ENCODE measurements around the gene IL1RAP.
"Not testable (repeated sequence)": the region's sequence is repeated elsewhere in the genome, so short reads cannot be mapped to it uniquely, and the experiment has no call there.

IL1RAP gene

DNA sequence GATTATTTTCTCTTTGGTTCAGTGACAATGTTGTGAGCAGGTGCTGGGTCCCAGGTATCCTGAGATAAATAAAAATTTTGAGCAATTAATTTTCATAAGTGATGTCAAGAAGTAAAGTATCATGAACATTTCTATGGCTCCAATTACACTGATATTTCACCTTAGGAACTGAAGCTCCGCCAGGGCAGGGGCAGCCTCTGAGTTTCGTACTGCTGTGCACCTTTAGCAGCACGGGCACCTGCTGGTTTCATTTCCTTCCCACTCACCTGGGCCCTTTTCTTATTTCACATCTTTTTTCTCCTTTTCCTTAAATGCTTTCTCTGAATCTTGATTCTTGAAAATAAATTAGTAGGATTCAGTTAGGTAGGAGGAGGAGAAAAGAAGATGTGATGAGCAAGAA lies 1.2 kb upstream of the IL1RAP start:
- DNase-seq = no peak

GRCh38 chr3:190514413-190515153 lies 698 bp downstream of the IL1RAP start:
- peak; percentile 16 for DNase-seq

GRCh38 chr3:190516416-190516815 lies 2.5 kb downstream of the IL1RAP start:
- no peak for DNase-seq

DNA sequence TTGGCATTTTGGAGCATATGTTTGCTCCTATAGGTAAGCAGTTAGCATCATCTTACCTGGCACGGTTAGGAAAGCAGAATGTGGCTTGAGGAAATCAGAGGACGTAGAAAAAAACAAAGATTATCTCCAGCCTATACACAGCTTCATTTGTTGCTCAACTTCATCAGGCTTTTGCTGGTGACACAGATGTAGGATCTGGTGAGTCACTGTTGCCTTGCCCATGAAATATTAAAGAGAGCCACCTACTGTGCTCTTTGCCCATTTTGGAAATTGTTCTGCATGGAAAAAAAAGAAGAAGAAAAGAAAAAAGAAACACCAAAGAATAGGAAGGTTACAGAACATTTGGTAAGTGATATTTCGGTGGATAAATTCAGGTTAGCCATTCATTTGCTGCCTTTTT lies 3.8 kb downstream of the IL1RAP start:
- no peak for DNase-seq

DNA sequence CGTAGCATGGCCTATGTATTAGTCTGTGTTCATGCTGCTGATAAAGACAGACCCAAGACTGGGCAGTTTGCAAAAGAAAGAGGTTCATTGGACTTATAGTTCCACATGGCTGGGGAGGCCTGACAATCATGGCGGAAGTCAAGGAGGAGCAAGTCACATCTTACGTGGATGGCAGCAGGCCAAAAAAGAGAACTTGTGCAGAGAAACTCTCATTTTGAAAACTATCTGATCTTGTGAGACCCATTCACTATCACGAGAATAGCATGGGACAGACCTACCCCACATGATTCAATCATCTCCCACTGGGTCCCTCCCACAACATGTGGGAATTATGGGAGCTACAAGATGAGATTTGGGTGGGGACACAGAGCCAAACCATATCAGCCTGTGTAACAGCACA lies 4.6 kb downstream of the IL1RAP start:
- not testable (repeated sequence) for DNase-seq

DNA sequence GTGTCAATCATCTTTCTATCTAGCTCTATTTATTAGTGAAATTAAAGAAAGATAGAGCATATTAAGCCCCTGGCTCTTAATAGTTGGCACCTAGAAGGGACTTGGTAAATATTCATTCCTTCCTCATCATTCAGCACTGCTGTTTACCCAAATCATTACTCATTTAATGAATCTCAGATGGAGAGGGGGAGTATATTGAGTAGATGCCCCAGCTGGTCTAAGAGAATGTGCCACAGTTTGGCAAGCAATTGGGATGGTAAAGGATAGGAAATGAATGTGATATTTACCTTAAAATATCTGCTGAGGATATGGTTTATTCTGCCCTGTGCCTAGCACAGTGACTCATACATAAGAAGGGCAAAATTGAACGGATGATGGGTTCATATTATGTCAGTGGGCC lies 6.0 kb downstream of the IL1RAP start:
- no peak for DNase-seq

GRCh38 chr3:190521998-190522397 lies 8.1 kb downstream of the IL1RAP start:
- no peak for DNase-seq

DNA sequence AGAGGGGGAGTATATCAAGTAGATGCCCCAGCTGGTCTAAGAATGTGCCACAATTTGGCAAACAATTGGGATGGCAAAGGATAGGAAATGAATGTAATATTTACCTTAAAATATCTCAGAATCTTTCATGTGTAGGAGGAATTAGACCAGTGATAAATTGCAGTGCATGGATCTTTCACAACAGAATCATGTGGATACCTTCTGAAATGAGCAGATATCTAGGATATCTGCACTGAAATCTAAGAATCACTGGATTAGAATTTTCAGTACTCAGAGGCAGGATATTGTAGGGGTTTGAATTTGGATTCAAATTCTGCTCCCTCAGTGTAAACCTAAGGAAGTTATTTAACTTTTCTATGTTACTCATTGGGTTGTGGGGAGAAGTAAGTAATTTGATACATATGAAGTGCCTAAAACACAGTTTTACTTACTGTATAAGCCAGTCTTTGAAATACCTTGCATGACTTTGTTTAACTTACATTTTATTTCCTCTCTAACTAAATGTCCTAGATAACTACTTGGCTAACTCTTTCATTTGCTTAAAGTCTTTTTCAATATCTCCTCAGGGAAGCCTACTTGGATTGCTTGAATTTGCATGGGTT lies 8.8 kb downstream of the IL1RAP start:
- no peak for DNase-seq

- DNase-seq = no peak
These were observed 11.1 kb downstream of the IL1RAP start for GRCh38 chr3:190524942-190525341.

DNA sequence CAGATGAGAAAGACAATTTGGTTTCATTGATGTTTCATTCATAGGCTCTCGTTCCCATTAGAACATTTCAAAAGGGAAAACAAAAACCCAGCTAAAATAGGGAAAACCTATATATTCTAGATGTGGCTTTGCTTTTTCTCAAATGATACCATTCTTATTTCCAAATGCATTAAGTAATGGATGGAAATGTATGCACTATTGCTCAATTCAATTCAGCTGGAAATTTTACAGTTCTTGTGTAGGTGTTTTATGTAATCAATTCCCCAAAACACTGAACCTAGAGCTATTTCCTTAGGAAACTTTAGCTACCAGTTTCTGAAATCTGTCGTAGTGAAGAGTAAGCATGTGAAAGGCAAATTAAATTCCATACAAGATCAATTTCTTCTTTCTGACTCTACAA lies 11.7 kb downstream of the IL1RAP start:
- DNase-seq = no peak

DNA sequence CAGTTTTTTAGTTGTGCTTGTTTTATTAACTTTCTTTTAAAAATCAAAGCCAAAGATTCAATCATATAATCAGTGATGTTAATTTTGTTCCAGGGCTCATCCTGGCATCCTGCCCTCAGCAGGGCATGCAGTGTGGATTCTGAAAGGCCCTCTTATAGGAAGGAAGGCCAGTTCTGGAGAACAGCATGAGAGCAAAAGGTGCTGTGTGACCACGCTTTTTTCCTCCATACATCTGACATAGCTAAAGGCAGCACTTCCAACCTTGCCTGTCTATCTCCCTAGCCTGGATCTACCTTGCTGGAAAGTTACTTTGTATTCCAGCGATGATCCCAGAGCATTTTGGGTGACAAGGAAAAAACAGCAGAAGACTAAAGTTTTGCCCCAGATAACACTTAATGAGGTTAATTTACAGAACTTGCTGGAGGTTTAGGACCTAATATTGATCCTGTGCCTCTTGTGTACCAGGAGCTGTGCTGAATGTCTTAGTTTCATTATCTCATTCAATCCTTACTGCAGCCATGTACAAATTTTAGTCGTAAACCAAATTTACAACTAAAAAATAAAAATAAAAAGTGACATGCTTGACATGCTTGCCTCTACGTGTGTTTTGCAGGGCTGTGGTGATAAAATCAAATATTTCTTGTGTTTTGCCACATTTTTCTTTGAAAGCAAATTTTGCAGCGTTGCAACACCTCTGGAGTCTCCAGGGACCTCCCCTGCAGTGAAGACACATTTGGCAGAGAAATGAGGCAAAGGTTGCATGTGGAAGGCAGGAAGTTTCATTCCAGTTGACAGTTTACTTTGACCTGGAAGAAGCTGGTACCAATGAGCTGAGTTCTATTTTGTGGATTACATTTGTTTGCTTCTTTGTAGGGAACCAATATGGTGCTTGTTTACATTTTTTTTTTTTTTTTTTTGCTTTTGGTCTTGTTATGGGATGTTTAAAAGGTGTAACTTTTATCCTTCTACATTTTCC lies 13.2 kb downstream of the IL1RAP start:
- DNase-seq = no peak

- DNase-seq = no peak
These were observed 14.8 kb downstream of the IL1RAP start for GRCh38 chr3:190528706-190529105.

DNA sequence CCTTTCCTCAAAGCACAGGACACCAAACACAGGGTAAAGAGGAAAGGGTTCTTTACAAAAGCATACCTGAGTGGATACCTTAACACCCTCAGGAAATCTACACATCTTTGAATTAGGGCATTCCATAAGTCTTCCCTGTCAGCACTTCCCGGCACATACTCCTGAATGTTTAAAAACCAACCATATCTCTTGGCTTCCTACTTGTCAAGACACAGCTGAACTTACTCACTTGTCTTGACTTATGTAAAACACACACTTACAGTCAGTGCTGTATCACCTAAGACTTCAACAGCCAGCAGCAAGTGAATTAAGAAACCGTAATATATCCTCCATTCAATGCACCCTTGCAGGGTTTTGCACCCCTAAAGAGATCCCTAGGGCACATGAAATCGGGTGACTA lies 17.5 kb downstream of the IL1RAP start:
- DNase-seq = no peak

GRCh38 chr3:190532731-190533203 lies 18.9 kb downstream of the IL1RAP start:
- no peak for DNase-seq

- DNase-seq = no peak
These were observed 19.8 kb downstream of the IL1RAP start for GRCh38 chr3:190533511-190534281.

GRCh38 chr3:190534386-190534785 lies 20.5 kb downstream of the IL1RAP start:
- no peak for DNase-seq

GRCh38 chr3:190534986-190535385 lies 21.1 kb downstream of the IL1RAP start:
- DNase-seq = no peak

- DNase-seq = no peak
These were observed 23.3 kb downstream of the IL1RAP start for GRCh38 chr3:190537146-190537545.

GRCh38 chr3:190538288-190538687 lies 24.4 kb downstream of the IL1RAP start:
- DNase-seq = no peak

- DNase-seq = no peak
These were observed 25.6 kb downstream of the IL1RAP start for GRCh38 chr3:190539526-190539925.

DNA sequence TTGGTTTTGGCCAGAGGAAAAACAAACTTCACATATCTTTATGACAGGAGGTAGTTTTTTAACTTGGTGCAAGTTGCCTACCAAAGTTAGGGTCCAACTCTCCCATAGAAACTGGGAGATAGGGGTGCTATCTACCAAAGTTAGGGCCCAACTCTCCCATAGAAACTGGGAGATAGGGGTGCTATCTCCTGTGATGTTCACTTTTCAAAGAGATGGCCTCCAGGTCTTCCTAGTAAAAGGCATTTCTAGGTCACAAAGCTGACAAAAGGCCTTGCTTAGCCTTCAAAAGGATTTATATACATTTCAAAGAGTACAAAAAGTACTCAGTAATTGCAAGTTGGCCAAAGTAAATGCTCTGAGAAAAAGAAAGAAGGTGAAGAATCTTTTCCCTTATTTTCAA lies 27.1 kb downstream of the IL1RAP start:
- no peak for DNase-seq

- no peak for DNase-seq
These were observed 27.7 kb downstream of the IL1RAP start for GRCh38 chr3:190541560-190541959.

- no peak for DNase-seq
These were observed 29.0 kb downstream of the IL1RAP start for GRCh38 chr3:190542846-190543245.
